ENCODE data around the gene SIGLEC6.

SIGLEC6 gene

DNA sequence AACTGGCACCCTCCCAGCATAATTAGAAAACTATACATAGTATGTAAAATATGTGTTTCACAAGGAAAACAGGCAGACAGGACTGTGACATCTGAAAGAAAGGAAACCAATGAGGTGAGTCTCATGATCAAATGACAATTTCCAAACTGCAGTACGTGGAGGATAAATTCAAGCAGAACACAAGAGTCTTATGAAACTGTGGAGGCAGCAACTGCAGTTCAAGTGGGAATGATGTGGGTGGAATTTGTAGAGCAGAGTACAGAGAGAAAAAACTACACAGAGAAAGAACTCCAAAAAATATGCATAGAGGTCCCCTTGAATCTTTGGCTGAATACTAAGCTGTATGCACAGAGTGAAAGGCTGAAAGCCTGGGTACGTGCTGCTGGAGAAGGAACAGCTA lies 9.7 kb downstream of the SIGLEC6 start:
- no peak overlapping the region for H3K4me3 ChIP-seq (ENCODE audit: low read depth, low read length)
- TF ChIP-seq, protein P1, sequence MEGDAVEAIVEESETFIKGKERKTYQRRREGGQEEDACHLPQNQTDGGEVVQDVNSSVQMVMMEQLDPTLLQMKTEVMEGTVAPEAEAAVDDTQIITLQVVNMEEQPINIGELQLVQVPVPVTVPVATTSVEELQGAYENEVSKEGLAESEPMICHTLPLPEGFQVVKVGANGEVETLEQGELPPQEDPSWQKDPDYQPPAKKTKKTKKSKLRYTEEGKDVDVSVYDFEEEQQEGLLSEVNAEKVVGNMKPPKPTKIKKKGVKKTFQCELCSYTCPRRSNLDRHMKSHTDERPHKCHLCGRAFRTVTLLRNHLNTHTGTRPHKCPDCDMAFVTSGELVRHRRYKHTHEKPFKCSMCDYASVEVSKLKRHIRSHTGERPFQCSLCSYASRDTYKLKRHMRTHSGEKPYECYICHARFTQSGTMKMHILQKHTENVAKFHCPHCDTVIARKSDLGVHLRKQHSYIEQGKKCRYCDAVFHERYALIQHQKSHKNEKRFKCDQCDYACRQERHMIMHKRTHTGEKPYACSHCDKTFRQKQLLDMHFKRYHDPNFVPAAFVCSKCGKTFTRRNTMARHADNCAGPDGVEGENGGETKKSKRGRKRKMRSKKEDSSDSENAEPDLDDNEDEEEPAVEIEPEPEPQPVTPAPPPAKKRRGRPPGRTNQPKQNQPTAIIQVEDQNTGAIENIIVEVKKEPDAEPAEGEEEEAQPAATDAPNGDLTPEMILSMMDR (IDR thresholded peaks at IDR 0.05; ENCODE audit: low read depth, low read length): no peak
- TF ChIP-seq MAX (IDR thresholded peaks at IDR 0.05; ENCODE audit: low read depth, low read length) (no peak), MYC (IDR thresholded peaks at IDR 0.05; ENCODE audit: low read depth, low read length) (no peak), POLR2A (IDR thresholded peaks at IDR 0.05; ENCODE audit: extremely low read depth, insufficient read length) (no peak)
- no peak for DNase-seq (ENCODE audit: low read depth)

DNA sequence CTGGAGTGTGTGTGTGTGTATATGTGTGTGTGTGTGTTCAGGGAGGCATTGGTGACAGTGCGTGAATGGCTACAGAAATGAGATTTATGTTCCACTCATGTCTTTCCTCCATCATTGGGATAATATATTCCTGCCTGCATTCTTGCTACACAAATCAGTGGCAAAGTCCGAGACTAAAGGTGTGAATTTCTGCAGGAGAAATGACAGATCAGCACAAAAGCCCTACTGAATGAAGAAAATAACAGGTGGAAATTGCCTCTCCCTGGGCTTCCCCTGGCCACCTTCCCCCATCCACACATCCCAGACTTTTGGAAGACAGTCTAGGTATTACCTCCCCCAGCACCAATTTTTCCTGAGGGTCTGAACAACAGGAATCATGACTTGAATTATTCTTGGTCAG lies 10.1 kb downstream of the SIGLEC6 start:
- no peak for DNase-seq (ENCODE audit: low read depth)
- TF ChIP-seq, protein P1 (IDR thresholded peaks at IDR 0.05; ENCODE audit: low read depth, low read length): no peak
- no peak for TF ChIP-seq MAX (IDR thresholded peaks at IDR 0.05; ENCODE audit: low read depth, low read length)
- no peak for TF ChIP-seq POLR2A (IDR thresholded peaks at IDR 0.05; ENCODE audit: extremely low read depth, insufficient read length)
- no peak for TF ChIP-seq MYC (IDR thresholded peaks at IDR 0.05; ENCODE audit: low read depth, low read length)
- H3K4me3 ChIP-seq (ENCODE audit: low read depth, low read length): no peak overlapping the region

- no peak overlapping the region for H3K4me3 ChIP-seq (ENCODE audit: low read depth, low read length)
- no peak for DNase-seq (ENCODE audit: low read depth)
- no peak for TF ChIP-seq POLR2A (IDR thresholded peaks at IDR 0.05; ENCODE audit: extremely low read depth, insufficient read length)
- TF ChIP-seq, protein P1 (IDR thresholded peaks at IDR 0.05; ENCODE audit: low read depth, low read length): no peak
- no peak for TF ChIP-seq MAX (IDR thresholded peaks at IDR 0.05; ENCODE audit: low read depth, low read length)
- no peak for TF ChIP-seq MYC (IDR thresholded peaks at IDR 0.05; ENCODE audit: low read depth, low read length)
Measured at GRCh38 chr19:51520728-51521127, 10.7 kb downstream of the SIGLEC6 start.

DNA sequence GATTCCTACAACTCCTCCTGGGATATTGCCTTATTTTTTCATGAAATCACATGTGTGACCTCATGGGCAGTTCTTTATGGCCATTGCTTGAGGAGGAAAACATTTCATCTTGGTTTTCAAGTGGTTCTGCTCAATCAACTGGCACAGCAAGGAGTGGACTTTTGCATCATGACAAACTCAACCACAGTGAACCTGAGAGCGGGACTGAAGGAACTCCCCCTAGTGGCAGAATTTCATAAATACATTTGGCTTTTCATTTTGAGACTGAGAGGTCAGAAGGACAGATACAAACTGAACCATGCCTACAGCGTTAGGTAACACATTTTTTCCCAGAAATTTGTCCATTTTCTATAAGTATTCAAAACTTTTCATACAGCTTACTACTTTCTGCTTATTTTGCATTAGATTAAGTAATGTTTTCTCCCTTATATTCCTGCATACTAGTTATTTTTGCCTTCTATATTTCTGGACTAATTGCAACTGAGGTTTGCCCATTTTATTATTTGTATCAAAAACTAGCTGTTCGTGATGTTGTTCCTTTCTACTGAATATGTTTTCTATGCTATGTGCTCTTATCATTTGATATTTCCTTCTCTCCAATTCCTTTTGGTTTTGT lies 16.5 kb downstream of the SIGLEC6 start:
- H3K4me3 ChIP-seq (ENCODE audit: low read depth, low read length): no peak overlapping the region
- DNase-seq (ENCODE audit: low read depth): peak; percentile 73
- TF ChIP-seq, protein P1 (IDR thresholded peaks at IDR 0.05; ENCODE audit: low read depth, low read length): peak; percentile 57
- TF ChIP-seq POLR2A (IDR thresholded peaks at IDR 0.05; ENCODE audit: extremely low read depth, insufficient read length) (no peak), MAX (IDR thresholded peaks at IDR 0.05; ENCODE audit: low read depth, low read length) (no peak)

DNA sequence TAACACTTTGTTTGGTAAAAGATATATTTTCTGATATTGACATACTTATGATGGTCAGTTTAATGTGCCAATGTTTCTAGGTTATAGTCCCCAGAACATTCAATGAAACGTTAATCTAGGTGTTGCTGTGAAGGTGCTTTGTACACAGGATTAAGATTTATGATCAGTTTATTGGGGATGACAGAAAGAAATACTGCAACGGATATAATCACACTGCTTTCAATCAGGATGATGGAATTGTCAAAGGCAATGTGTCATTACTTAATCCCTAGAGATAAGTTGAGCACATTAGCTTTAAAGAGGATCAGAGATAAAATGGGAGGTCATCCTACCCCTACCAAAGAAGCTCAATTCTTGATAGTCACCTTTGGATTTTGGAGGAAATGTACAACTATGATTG lies 17.5 kb downstream of the SIGLEC6 start:
- no peak overlapping the region for H3K4me3 ChIP-seq (ENCODE audit: low read depth, low read length)
- no peak for DNase-seq (ENCODE audit: low read depth)
- TF ChIP-seq MYC (IDR thresholded peaks at IDR 0.05; ENCODE audit: low read depth, low read length) (no peak), MAX (IDR thresholded peaks at IDR 0.05; ENCODE audit: low read depth, low read length) (no peak), POLR2A (IDR thresholded peaks at IDR 0.05; ENCODE audit: extremely low read depth, insufficient read length) (no peak)
- TF ChIP-seq, protein P1 (IDR thresholded peaks at IDR 0.05; ENCODE audit: low read depth, low read length): no peak
